K562 (cell line): ENCODE results near the gene PPT2. TPM values are rescaled to one million over a fixed set of nuclear protein-coding genes. Genes with fewer than 3 reads are reported as not detected.
A peak's percentile ranks its signal among the peaks of the same experiment; 100 is the strongest.

Source experiments
- KAT2B ChIP-seq: IDR thresholded peaks from one replicate; pipeline ENCODE4 v1.6.1; 2012; ENCODE audit warnings: low read depth, mild to moderate bottlenecking, control low read depth, inconsistent platforms, low read length, moderate library complexity
- LCOR ChIP-seq: sonication (generic); formaldehyde crosslinking; IDR thresholded peaks from 2 replicates; pipeline ENCODE4 v1.8.0; 2022; ENCODE audit warnings: mild to moderate bottlenecking, missing genetic modification reagents
- MAZ ChIP-seq, 2 experiments: fragments of 450-650 bp in 1 of 2; sonication (generic) in 1 of 2; formaldehyde crosslinking; IDR thresholded peaks in 1 of 2; conservative IDR thresholded peaks in 1 of 2; 2 replicates each; pipeline versions ENCODE4 v1.4.0 to v1.5.0; 2020; ENCODE audit warnings: mild to moderate bottlenecking in 1 of 2, missing genetic modification reagents in 1 of 2
- NFE2 ChIP-seq: IDR thresholded peaks from 2 replicates; pipeline ENCODE4 v1.6.1; 2014; ENCODE audit warnings: antibody characterized with exemption, low read depth
- RB1 ChIP-seq: fragments of 450-650 bp; IDR thresholded peaks from 2 replicates; pipeline ENCODE4 v1.6.1; 2017; ENCODE audit warnings: low read depth, mild to moderate bottlenecking
- SRSF7 ChIP-seq: fragments of 200-400 bp; formaldehyde crosslinking; optimal IDR thresholded peaks from 2 replicates; pipeline ENCODE3; 2017; ENCODE audit warnings: mild to moderate bottlenecking, low read depth, low read length
- polyA plus RNA-seq, 8 experiments: library from polyadenylated mRNA; depleted of rRNA in 4 of 8; stranded (reverse) in 5 of 8; unstranded in 3 of 8; fragments of >200 nt; fragmentation: Nextera tagmentation in 2 of 8; fragmentation: Illumina TruSeq in 1 of 8; extraction: Ambion mirVana in 2 of 8; extraction: Trizol in 1 of 8; gene quantifications; 2 replicates each; pipeline versions ENCODE4 v1.2.1 to v1.2.3, GENCODE V29; 2011 to 2014; ENCODE audit warnings: inconsistent platforms in 1 of 8, missing spikeins in 1 of 8
- total RNA-seq, 7 experiments: library from RNA; depleted of rRNA in 6 of 7; stranded (reverse); fragments of >200 nt in 6 of 7; fragmentation: Illumina TruSeq in 2 of 7; extraction: Trizol in 2 of 7; gene quantifications; 2 replicates each; pipeline versions ENCODE4 v1.2.1 to v1.2.3, GENCODE V29; 2011 to 2021; ENCODE audit warnings: low replicate concordance in 1 of 7
- TF ChIP-seq, protein P1 (sequence below): sonication (generic); formaldehyde crosslinking; IDR thresholded peaks from 2 replicates; pipeline ENCODE4 v1.8.0; 2022; ENCODE audit warnings: mild to moderate bottlenecking, missing genetic modification reagents
- TF ChIP-seq, protein P2 (sequence below), 2 experiments: fragments of 200-800 bp in 1 of 2; sonication (Bioruptor generic) in 1 of 2; sonication (generic) in 1 of 2; formaldehyde crosslinking in 1 of 2; IDR thresholded peaks in 1 of 2; conservative IDR thresholded peaks in 1 of 2; 2 replicates each; pipeline versions ENCODE4 v1.5.0 to v1.6.1; 2016 to 2020; ENCODE audit warnings: missing compliant biosample characterization in 1 of 2, missing genetic modification characterization in 1 of 2, missing genetic modification reagents in 1 of 2
- TF ChIP-seq, protein P3 (sequence below), 2 experiments: fragments of 450-650 bp in 1 of 2; sonication (generic) in 1 of 2; formaldehyde crosslinking in 1 of 2; IDR thresholded peaks in 1 of 2; conservative IDR thresholded peaks in 1 of 2; 2 replicates each; pipeline versions ENCODE4 v1.6.1 to v1.8.1; 2016 to 2023; ENCODE audit warnings: mild to moderate bottlenecking in 2 of 2, moderate library complexity in 2 of 2, inconsistent platforms in 1 of 2, missing genetic modification reagents in 1 of 2
- TF ChIP-seq, protein P4 (sequence below), 2 experiments: fragments of 450-650 bp in 1 of 2; sonication (generic) in 1 of 2; formaldehyde crosslinking in 1 of 2; IDR thresholded peaks; 2 replicates each; pipeline versions ENCODE4 v1.7.1 to v1.9.0; 2016 to 2022; ENCODE audit warnings: inconsistent platforms in 1 of 2, mild to moderate bottlenecking in 1 of 2, missing genetic modification reagents in 1 of 2

PPT2 gene
- total and polyA plus RNA-seq, 9 of the 15 experiments (the other 6 are each of a cell fraction or from before 2014, with no cell fraction given): 27.4 to 98.8 (median 69.9) TPM

DNA sequence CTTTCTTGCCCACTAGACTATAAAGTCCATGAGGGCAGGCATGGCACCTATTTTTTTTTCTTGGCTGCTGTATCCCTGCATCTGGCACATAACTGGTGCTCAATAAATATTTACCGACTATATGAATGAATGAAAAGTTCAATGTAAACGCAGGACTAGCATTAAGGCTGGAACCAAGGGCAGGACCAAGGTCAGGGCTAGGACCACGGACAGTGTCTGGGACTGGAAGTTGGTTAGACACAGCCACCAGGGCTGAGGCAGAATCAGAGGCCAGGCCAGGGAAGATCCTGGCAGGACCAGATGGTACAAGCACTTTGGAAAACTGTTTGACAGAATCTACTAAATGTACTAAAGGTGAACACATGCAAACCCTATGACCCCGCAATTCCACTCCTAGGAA is 48.5 kb upstream of the PPT2 start (continued):
- TF ChIP-seq, protein P1, sequence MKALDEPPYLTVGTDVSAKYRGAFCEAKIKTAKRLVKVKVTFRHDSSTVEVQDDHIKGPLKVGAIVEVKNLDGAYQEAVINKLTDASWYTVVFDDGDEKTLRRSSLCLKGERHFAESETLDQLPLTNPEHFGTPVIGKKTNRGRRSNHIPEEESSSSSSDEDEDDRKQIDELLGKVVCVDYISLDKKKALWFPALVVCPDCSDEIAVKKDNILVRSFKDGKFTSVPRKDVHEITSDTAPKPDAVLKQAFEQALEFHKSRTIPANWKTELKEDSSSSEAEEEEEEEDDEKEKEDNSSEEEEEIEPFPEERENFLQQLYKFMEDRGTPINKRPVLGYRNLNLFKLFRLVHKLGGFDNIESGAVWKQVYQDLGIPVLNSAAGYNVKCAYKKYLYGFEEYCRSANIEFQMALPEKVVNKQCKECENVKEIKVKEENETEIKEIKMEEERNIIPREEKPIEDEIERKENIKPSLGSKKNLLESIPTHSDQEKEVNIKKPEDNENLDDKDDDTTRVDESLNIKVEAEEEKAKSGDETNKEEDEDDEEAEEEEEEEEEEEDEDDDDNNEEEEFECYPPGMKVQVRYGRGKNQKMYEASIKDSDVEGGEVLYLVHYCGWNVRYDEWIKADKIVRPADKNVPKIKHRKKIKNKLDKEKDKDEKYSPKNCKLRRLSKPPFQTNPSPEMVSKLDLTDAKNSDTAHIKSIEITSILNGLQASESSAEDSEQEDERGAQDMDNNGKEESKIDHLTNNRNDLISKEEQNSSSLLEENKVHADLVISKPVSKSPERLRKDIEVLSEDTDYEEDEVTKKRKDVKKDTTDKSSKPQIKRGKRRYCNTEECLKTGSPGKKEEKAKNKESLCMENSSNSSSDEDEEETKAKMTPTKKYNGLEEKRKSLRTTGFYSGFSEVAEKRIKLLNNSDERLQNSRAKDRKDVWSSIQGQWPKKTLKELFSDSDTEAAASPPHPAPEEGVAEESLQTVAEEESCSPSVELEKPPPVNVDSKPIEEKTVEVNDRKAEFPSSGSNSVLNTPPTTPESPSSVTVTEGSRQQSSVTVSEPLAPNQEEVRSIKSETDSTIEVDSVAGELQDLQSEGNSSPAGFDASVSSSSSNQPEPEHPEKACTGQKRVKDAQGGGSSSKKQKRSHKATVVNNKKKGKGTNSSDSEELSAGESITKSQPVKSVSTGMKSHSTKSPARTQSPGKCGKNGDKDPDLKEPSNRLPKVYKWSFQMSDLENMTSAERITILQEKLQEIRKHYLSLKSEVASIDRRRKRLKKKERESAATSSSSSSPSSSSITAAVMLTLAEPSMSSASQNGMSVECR (CRISPR knock-in tag): no peak
- no peak for TF ChIP-seq SRSF7
- no peak for TF ChIP-seq NFE2
- no peak for TF ChIP-seq LCOR (CRISPR knock-in tag)
- TF ChIP-seq, protein P2, sequence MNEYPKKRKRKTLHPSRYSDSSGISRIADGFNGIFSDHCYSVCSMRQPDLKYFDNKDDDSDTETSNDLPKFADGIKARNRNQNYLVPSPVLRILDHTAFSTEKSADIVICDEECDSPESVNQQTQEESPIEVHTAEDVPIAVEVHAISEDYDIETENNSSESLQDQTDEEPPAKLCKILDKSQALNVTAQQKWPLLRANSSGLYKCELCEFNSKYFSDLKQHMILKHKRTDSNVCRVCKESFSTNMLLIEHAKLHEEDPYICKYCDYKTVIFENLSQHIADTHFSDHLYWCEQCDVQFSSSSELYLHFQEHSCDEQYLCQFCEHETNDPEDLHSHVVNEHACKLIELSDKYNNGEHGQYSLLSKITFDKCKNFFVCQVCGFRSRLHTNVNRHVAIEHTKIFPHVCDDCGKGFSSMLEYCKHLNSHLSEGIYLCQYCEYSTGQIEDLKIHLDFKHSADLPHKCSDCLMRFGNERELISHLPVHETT (CRISPR knock-in tag; conservative IDR thresholded peaks at IDR 0.05 in 1 of 2, IDR thresholded peaks at IDR 0.05 in 1 of 2): no peak
- TF ChIP-seq, protein P3, sequence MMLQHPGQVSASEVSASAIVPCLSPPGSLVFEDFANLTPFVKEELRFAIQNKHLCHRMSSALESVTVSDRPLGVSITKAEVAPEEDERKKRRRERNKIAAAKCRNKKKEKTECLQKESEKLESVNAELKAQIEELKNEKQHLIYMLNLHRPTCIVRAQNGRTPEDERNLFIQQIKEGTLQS (IDR thresholded peaks at IDR 0.05): no peak
- TF ChIP-seq, protein P3 (CRISPR knock-in tag; conservative IDR thresholded peaks at IDR 0.05): no peak
- TF ChIP-seq KAT2B: no peak
- no peak for TF ChIP-seq RB1
- TF ChIP-seq MAZ (CRISPR knock-in tag; conservative IDR thresholded peaks at IDR 0.05 in 1 of 2, IDR thresholded peaks at IDR 0.05 in 1 of 2): no peak
- TF ChIP-seq, protein P4, sequence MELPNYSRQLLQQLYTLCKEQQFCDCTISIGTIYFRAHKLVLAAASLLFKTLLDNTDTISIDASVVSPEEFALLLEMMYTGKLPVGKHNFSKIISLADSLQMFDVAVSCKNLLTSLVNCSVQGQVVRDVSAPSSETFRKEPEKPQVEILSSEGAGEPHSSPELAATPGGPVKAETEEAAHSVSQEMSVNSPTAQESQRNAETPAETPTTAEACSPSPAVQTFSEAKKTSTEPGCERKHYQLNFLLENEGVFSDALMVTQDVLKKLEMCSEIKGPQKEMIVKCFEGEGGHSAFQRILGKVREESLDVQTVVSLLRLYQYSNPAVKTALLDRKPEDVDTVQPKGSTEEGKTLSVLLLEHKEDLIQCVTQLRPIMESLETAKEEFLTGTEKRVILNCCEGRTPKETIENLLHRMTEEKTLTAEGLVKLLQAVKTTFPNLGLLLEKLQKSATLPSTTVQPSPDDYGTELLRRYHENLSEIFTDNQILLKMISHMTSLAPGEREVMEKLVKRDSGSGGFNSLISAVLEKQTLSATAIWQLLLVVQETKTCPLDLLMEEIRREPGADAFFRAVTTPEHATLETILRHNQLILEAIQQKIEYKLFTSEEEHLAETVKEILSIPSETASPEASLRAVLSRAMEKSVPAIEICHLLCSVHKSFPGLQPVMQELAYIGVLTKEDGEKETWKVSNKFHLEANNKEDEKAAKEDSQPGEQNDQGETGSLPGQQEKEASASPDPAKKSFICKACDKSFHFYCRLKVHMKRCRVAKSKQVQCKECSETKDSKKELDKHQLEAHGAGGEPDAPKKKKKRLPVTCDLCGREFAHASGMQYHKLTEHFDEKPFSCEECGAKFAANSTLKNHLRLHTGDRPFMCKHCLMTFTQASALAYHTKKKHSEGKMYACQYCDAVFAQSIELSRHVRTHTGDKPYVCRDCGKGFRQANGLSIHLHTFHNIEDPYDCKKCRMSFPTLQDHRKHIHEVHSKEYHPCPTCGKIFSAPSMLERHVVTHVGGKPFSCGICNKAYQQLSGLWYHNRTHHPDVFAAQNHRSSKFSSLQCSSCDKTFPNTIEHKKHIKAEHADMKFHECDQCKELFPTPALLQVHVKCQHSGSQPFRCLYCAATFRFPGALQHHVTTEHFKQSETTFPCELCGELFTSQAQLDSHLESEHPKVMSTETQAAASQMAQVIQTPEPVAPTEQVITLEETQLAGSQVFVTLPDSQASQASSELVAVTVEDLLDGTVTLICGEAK (IDR thresholded peaks at IDR 0.05): peak; percentile 47; the same call in 1 of the 2 replicates
- TF ChIP-seq, protein P4 (CRISPR knock-in tag; IDR thresholded peaks at IDR 0.05): no peak
